ENCODE results near the gene NEO1.

NEO1 gene

DNA sequence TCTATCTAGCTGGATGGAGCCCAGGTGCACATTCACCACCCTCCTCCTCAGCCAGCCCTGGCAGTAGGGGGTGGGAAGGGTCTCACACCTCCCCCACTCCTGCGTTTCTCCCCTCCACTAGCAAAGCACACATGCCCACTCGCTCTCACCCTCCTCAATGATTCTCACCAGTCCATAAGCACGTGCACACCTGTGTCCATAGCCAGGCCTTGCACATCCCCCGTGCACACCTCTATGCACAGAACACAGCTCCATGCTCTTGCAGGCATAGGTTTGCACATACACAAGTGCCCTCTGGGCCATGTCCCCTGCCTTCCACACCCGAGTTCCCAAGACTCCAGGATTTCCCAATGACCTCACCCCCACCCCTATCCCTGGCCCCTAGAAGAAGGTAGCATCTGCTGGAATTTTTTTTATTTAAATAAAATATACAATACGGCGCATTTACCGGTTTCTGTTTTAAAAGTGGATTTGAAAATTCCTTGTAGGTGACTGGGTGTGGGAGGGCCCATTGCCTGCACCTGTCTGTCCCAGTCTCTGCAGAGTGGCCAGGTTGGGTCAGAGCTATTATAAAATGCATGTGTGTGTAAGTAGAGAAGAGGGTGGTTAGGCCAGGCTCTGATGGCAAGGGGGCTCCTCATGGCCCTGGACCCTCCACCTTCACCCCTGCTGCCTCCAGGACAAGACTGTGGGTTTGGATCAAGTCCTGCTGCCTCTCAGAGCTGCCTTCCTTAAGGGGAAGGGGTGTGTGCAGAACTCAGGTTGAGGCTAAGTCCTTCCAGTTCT, 267.4 kb downstream of the NEO1 start:
- Histone ChIP-seq H3K4me2 (ENCODE audit: insufficient read depth, low read length) (no peak overlapping the region), H3K79me2 (ENCODE audit: insufficient read depth, low read length) (no peaks in the 10 kb centered on the region), H4K20me1 (ENCODE audit: insufficient read depth, low read length) (no peaks in the 10 kb centered on the region), H3K9me3 (ENCODE audit: insufficient read depth, low read length, severe bottlenecking) (no peaks in the 10 kb centered on the region), H3K27ac (ENCODE audit: low read length) (no peak overlapping the region), H3K4me1 (ENCODE audit: insufficient read depth, low read length) (no peaks in the 10 kb centered on the region), H3K27me3 (ENCODE audit: insufficient read depth, low read length, poor library complexity) (no peaks in the 10 kb centered on the region), H3K4me3 (ENCODE audit: low read depth in 1 of 2, low read length in 2 of 2) (no peak overlapping the region), H3K36me3 (ENCODE audit: insufficient read depth, low read length) (no peaks in the 10 kb centered on the region), H2AFZ (ENCODE audit: low read depth, low read length) (no peak overlapping the region), H3K9ac (ENCODE audit: low read depth, low read length) (no peak overlapping the region)
- ATAC-seq (ENCODE audit: insufficient read depth, low read depth) (no peak), DNase-seq (no peak)
- TF ChIP-seq EZH2 (IDR thresholded peaks at IDR 0.05; ENCODE audit: borderline replicate concordance, low read depth, low read length, severe bottlenecking) = no peak
- TF ChIP-seq, protein P1, sequence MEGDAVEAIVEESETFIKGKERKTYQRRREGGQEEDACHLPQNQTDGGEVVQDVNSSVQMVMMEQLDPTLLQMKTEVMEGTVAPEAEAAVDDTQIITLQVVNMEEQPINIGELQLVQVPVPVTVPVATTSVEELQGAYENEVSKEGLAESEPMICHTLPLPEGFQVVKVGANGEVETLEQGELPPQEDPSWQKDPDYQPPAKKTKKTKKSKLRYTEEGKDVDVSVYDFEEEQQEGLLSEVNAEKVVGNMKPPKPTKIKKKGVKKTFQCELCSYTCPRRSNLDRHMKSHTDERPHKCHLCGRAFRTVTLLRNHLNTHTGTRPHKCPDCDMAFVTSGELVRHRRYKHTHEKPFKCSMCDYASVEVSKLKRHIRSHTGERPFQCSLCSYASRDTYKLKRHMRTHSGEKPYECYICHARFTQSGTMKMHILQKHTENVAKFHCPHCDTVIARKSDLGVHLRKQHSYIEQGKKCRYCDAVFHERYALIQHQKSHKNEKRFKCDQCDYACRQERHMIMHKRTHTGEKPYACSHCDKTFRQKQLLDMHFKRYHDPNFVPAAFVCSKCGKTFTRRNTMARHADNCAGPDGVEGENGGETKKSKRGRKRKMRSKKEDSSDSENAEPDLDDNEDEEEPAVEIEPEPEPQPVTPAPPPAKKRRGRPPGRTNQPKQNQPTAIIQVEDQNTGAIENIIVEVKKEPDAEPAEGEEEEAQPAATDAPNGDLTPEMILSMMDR (IDR thresholded peaks at IDR 0.05; ENCODE audit: borderline replicate concordance, extremely low read depth, low read length, poor library complexity, severe bottlenecking) = no peak

GRCh38 chr15:73320619-73321180, 268.4 kb downstream of the NEO1 start:
- no peaks in the 10 kb centered on the region for H3K4me1 ChIP-seq (ENCODE audit: insufficient read depth, low read length)
- TF ChIP-seq, protein P1 (IDR thresholded peaks at IDR 0.05; ENCODE audit: borderline replicate concordance, extremely low read depth, low read length, poor library complexity, severe bottlenecking) = no peak
- no peak for TF ChIP-seq EZH2 (IDR thresholded peaks at IDR 0.05; ENCODE audit: borderline replicate concordance, low read depth, low read length, severe bottlenecking)
- H3K27me3 ChIP-seq (ENCODE audit: insufficient read depth, low read length, poor library complexity) = no peaks in the 10 kb centered on the region
- no peak overlapping the region for H3K4me2 ChIP-seq (ENCODE audit: insufficient read depth, low read length)
- H3K79me2 ChIP-seq (ENCODE audit: insufficient read depth, low read length) = no peaks in the 10 kb centered on the region
- no peaks in the 10 kb centered on the region for H3K36me3 ChIP-seq (ENCODE audit: insufficient read depth, low read length)
- DNase-seq (no peak), ATAC-seq (ENCODE audit: insufficient read depth, low read depth) (no peak)
- no peaks in the 10 kb centered on the region for H4K20me1 ChIP-seq (ENCODE audit: insufficient read depth, low read length)
- H3K27ac ChIP-seq (ENCODE audit: low read length) = no peak overlapping the region
- H3K4me3 ChIP-seq (ENCODE audit: low read depth in 1 of 2, low read length in 2 of 2) = no peak overlapping the region
- no peak overlapping the region for H2AFZ ChIP-seq (ENCODE audit: low read depth, low read length)
- no peak overlapping the region for H3K9ac ChIP-seq (ENCODE audit: low read depth, low read length)
- no peaks in the 10 kb centered on the region for H3K9me3 ChIP-seq (ENCODE audit: insufficient read depth, low read length, severe bottlenecking)

- Histone ChIP-seq H2AFZ (ENCODE audit: low read depth, low read length) (no peak overlapping the region), H3K4me1 (ENCODE audit: insufficient read depth, low read length) (no peaks in the 10 kb centered on the region), H3K27ac (ENCODE audit: low read length) (no peak overlapping the region), H3K36me3 (ENCODE audit: insufficient read depth, low read length) (no peaks in the 10 kb centered on the region), H3K9ac (ENCODE audit: low read depth, low read length) (no peak overlapping the region), H3K4me3 (ENCODE audit: low read depth in 1 of 2, low read length in 2 of 2) (no peak overlapping the region), H3K79me2 (ENCODE audit: insufficient read depth, low read length) (no peaks in the 10 kb centered on the region), H4K20me1 (ENCODE audit: insufficient read depth, low read length) (no peaks in the 10 kb centered on the region), H3K9me3 (ENCODE audit: insufficient read depth, low read length, severe bottlenecking) (no peaks in the 10 kb centered on the region), H3K27me3 (ENCODE audit: insufficient read depth, low read length, poor library complexity) (no peaks in the 10 kb centered on the region), H3K4me2 (ENCODE audit: insufficient read depth, low read length) (no peak overlapping the region)
- ATAC-seq (ENCODE audit: insufficient read depth, low read depth) (no peak), DNase-seq (no peak)
- TF ChIP-seq EZH2 (IDR thresholded peaks at IDR 0.05; ENCODE audit: borderline replicate concordance, low read depth, low read length, severe bottlenecking) = no peak
- TF ChIP-seq, protein P1 (IDR thresholded peaks at IDR 0.05; ENCODE audit: borderline replicate concordance, extremely low read depth, low read length, poor library complexity, severe bottlenecking) = no peak
Observed at GRCh38 chr15:73321496-73322450, 269.5 kb downstream of the NEO1 start.
